GM19240 (cell line): ENCODE measurements around the gene IRF2BP2.

Experiments used
- DNase-seq: peaks from one replicate; pipeline ENCODE4 v3.0.0; 2011; ENCODE audit warnings: low spot score; ENCODE audit not compliant: insufficient read length

The IRF2BP2 gene

DNA sequence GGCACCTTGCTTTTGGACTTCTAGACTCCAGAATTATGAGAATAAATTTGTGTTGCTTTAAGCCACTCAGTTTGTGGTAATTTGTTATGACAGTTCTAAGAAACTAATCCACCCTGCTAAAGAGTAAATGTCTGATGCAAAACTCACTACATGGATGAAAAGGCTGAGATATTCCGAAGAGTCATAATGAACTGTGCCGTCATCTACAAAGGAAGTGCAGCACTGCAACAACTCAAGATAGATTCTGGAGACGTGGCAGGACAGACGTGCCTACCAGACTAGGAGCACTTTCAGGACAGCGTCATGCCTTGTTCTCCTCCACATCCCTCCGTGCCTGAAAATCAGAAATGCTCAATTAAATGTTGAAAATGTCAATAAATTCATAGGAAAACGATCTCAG, 24.4 kb upstream of the IRF2BP2 start:
- DNase-seq: no peak

DNA sequence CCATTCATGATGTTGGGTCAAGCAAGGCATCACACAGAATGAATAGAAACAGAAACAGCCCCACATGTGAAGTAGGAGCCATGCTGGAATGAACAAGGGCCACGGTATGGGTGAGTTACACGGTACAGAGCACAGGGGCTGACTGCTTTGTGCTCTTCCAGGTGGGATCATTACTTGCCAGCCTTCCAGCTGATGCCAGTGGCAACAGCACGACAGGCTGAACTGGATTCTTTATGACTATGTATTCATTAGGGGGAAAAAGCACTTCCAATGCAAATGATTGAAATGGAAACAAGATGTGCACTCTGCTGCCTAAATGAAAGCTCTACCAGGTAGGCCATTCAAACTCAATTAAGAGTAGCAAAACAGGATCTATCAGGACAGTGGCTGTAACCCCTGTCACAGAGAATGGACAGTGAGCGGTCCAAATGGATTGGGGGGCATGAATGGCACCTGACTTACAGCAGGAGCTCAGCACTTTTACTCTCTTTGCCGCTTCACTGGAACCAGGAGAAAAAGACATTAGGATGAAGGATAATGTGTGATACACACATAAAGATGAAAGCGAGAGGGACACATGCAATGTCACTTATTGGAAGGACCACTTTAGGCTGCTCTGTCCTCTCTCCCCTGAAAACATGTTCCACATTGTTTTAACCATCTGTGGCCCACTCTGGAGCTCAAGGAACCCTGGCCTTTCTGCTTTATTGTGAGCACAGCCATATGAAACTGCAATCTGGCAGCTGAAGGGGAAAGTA, 23.4 kb upstream of the IRF2BP2 start:
- no peak for DNase-seq

DNA sequence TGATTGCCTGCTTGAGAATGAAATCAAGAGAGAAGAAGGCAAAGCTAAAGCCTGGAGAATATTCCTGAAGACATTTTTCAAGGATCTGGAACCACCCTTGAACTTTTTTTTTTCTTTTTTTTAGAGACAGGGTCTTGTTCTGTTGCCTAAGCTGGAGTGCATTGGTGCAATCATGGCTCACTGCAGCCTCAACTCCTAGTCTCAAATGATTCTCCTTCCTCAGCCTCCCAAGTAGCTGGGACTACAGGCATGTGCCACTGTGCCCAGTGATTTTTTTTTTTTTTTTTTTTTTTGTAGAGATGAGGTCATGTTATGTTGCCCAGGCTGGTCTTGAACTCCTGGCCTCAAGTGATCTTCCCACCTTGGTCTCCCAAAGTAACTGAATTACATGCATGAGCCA, 22.2 kb upstream of the IRF2BP2 start:
- DNase-seq: no peak

DNA sequence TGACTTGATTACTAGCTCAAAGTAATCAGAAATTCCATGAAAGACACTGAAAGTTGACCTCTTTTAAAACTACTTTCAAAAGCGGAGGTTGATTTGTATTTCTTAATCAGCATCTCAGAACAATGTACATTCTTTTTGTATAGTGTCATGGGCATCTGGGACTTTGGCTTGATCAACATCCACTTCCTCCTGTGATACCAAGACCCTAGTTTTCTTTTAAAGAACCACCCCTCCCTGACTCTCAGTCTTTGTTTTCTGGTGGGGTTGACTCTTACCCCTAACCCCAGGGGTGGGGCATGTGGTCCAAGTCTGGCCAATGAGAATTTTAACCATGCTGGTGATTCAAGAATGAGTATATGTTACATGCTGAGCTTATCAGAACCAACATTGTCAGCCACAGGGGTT, 21.7 kb upstream of the IRF2BP2 start:
- no peak for DNase-seq

DNA sequence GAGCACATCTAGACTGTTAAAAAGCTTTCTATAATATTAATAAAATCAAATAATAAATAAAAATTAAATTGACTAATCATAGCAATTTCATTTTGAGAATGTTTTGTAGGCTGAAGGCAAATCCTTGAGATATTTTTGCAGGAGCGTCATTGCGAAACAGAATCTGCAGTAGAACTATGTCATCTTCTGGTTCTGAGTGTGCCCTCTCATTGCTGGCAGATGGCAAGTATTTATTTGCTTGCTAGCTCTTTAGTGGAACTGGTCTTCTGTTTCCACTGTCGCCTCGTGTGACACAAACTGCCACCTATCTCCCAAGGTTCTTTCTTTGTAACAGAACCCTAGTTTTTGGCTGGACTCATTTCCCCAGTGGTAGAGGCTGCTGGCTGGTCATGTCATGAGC, 19.0 kb upstream of the IRF2BP2 start:
- DNase-seq: no peak

DNA sequence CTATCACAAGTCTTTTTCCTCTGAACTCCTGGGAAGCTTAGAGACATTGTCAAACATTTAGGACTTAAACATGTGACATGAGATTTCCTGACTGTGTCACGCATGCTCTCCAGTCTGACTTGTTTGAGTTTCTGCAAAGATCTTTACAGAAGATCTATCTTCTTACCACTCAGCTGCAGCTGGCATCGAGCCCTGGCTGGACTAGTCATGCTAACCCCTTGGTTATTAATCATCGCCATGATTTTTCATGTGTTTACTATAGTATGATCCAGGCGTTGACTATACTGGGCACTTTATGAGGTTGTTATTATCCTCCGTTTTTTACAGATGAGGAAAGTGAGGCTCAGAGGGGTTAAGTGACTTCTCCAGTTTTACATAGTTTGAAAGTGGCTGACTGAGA, 18.1 kb upstream of the IRF2BP2 start:
- DNase-seq: no peak

DNA sequence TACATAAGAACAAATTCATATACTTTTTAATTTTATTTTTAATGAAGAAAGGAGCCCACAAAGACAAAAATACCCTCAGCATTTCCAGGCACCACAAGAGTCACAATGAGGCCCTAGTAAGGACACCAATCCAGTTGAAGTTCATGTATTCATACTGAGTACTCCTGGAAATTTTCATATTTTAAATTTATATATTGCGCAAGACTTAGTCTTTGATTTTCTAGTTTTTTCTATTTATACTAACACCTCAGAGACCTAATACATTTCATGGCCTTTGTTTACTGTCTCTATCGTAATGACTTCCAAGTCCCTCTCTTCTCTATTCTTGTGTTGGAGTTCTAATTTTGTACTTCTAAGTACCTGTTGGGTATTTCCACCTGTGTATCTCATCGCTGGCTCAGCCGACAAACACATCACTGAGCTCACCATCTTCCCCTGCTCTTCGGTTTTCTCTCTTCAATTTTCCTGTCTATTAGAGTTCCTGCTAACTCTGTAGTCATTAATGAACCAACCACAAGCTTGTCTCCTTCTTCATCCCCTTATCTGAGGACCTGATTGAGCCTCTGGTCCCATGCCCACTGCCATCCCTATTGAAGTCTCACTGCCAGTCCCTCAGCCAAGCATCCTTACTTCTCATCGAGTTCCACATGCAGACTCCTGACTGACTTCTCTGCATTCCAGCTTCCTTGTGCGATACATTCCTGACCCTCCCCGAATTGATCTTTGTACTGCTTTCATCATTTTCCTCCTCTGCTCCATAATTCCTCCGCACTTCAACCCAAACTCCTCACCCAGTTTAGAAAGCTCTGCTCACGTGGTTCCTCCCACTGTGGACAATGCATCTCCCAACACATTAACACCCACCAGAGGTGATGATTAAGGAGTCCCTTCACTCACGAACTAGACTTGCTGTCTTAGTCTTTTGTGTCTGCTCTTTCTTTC, 17.3 kb upstream of the IRF2BP2 start:
- DNase-seq: no peak

DNA sequence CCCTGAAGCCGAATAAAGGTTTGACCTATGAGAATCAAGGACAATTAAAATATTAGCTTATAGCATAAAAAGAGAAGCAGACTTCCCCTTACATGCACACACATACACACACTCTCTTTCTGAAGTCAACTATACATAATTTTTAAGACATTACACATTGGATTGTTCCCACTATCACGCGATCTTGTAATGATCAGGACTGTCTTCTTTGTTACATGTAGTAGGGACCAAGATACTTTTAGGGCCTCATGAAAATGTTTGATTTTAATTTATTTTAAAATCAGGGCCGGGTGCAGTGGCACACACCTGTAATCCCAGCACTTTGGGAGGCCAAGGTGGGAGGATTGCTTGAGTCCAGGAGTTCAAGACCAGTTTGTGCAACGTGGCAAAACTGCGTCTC, 16.4 kb upstream of the IRF2BP2 start:
- DNase-seq: no peak

GRCh38 chr1:234624724-234625117, 14.7 kb upstream of the IRF2BP2 start:
- DNase-seq: no peak

DNA sequence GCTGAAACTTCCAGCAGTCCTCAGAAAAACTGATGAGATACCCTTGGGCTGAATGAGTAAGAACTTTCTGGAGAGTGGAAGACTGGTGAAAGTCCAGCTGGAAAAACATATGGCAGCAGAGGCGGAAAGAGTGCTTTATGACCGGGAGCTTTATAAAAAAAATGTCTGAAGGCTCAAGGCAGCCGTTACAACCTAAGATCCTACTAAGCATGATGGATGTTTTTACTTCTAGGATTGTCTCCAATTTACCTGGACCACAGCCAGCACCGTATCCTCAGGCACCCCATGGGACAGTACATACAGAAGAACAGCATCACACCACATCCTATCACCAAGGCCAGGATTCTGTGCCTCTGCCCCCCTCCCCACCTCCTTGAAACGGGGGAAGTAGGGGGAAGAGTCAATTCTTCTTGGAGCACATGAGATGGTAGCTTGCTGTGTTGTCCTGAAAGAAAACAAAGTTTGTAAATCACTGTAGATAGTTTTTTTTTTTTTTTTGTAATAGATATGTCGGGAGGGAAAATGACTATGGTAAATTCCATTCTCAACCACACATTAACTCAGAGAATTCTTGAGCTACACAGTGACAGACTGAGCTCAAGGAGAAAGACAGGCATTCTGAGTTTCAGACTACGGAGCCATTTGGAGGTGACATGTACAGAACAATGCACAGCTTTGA, 11.8 kb upstream of the IRF2BP2 start:
- no peak for DNase-seq

DNA sequence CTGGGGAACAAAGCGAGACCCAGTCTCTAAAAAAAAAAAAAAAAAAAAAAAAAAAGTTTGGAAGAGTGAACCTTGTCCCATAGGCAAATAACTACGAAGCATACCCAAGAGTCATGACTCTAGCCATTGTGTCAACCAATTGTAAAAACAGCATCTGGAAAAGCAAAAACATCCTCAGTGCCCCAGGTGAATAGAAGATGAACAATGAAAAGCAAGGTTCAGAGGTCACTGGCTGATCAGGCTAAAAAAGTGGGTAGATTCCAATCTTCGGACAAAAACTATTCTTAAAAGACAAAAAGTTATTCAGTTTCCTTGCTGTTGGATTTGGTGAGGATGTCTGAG, 11.1 kb upstream of the IRF2BP2 start:
- no peak for DNase-seq

DNA sequence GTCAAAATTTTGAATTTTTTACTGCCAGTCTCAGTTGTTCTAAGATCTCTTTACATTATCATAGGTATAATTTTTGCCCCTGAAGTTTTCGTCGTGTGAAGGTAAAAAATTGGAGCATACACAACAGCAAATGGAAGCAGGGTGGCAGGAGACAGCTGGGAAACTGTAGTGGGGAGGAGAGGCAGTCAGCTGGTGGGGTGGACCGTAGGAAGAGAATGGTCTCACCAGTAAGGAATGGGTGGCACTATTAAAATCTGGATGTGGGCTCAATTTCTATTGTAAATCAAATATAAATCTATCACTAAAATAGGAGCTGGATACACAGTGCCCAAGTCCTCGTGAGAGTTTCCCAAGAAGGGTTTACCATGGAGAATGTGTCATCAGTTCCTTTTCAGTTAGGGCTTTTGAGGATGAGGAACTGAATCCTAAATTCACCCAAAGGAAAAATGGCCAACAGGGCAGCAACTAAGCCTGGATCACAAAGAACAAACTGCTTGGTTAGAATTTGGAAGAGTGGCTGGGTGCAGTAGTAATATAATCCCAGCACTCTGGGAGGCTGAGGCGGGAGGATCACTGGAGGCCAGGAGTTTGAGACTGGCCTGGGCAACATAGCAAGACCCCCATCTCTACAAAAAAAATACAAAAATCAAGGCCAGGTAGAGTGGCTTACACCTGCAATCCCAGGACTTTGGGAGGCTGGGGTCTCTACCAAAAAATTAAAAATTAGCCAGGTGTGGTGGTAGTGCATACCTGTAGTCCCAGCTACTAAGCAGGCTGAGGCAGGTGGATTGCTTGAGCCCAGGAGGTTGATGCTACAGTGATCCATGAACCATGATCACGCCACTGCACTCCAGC, 10.5 kb upstream of the IRF2BP2 start:
- no peak for DNase-seq

GRCh38 chr1:234619794-234620247, 9.8 kb upstream of the IRF2BP2 start:
- no peak for DNase-seq

GRCh38 chr1:234619071-234619480, 9.1 kb upstream of the IRF2BP2 start:
- no peak for DNase-seq

DNA sequence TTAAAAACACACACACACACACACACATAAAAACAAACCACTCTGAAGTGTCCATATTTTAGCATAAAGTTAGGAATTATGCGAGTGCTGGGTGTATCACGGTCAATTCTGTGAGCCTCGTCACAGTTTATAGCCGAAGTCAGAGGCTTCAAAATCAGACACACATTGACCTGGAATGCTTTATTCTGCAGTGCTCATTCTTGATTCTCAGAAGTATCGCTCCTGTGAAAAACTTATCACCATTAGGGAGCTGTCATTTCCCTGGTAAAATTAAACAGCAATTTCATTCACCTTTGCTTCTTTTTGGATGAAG, 8.7 kb upstream of the IRF2BP2 start:
- no peak for DNase-seq

- no peak for DNase-seq
Observed at GRCh38 chr1:234617986-234618736, 8.2 kb upstream of the IRF2BP2 start.

DNA sequence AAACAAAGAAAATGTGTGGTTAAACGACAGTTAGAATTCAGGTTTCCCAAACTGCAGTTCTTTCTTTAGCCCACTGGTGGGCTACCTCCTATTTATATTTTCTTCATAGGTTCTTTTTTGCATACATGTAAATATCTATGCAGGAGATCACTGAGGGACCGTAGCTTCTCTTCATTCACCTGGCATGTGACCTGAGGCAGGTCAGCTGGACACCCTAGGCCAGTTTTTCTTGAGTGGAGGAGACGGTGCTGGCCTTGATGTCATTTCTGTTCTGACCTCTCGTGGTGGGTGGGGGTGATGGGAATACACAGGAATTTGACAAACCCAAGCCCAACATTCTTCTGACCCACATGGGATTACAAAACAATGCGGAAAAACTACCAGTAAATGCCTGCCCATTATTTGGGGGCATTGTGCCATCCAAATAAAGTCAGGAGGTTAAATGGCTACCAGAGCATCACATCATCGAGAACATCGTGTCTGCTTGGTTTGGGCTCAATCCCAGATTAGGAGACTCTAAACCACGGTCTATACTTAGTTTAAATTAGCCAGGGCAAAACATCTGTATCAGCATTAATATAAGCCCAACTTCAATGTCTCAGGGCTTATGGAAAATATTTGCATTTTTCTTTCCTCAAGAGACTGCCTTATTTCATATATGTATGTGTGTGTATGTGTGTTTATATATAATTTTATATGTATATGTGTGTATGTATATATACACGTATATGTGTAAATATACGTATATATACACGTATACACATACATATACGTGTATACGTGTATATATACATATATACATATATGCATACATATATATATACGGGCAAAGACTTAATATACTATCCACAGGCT, 7.4 kb upstream of the IRF2BP2 start:
- DNase-seq: no peak

- no peak for DNase-seq
Observed at GRCh38 chr1:234616644-234617043, 6.7 kb upstream of the IRF2BP2 start.

DNA sequence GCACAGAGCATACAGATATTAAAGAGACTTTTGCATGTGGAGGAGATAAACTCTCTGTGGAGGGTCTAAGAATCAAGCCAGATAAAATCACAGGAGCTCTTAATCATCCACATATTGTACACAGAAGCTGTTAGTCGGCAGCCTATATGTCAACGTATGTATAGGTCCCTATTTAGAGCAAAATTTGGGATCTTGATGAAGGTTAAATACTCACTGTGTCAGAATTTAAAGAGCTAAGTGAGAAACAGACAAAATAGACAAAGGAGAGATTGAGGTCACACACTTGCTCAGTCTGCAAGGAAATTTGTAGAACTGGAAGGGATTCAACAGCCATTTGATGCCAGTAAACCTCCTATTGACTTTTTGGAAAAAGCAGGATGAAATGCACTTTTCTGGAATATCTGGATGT, 4.1 kb upstream of the IRF2BP2 start:
- DNase-seq: no peak
